NCI-H460 (cell line): ENCODE results near the gene ATP2B2. TPM values are rescaled to one million over a fixed set of nuclear protein-coding genes. Genes with fewer than 3 reads are reported as not detected.

Experiments used
- DNase-seq: peaks from one replicate; pipeline ENCODE4 v3.0.0-alpha.2; 2016; ENCODE audit warnings: low read depth; ENCODE audit errors: extremely low read depth
- total RNA-seq: library from RNA; depleted of rRNA; stranded (reverse); fragments of >200 nt; shearing (Covaris generic); gene quantifications from 2 replicates; pipeline ENCODE4 v1.2.3, GENCODE V29; 2014

The ATP2B2 gene
- total RNA-seq, 1 experiment from 2014 or later = not detected

DNA sequence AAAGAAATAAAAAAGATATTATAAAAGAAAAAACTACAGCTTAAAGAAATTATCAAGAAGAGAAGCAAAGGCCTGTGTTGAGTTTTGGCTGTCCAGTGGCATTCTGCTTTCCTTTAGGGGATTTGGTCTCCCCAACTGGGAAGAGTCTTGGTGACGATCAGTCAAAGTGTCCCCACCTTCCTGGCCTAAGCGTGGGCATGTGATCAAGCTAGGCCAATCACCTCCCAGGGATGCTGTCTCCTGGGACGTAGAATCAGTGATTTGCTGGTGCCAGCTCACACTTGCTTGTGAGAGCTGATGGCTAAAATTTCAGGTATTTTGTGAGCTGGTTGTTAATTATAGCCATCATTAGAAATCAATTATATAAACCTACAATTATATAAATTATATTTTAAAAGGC, 69.5 kb downstream of the ATP2B2 start:
- DNase-seq = no peak

DNA sequence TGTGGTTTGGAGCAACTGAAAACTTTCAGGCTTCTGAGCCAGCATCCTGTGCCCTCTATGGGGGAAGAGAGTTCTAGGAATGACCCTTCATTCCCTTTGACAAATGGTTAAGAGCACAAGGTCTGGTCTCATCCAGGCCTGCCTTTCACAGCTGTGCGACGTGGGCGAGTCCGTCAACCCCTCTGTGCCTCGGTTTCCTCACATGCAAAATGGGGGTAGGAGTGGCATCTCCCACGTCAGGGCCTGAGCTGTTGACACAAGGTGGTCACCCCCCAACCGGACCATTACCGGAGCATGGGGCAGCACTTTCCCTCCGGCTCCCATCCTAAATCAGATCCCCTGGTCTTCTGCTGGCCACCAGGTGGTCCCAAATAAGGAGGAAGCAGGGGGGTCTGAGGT, 70.4 kb downstream of the ATP2B2 start:
- no peak for DNase-seq

DNA sequence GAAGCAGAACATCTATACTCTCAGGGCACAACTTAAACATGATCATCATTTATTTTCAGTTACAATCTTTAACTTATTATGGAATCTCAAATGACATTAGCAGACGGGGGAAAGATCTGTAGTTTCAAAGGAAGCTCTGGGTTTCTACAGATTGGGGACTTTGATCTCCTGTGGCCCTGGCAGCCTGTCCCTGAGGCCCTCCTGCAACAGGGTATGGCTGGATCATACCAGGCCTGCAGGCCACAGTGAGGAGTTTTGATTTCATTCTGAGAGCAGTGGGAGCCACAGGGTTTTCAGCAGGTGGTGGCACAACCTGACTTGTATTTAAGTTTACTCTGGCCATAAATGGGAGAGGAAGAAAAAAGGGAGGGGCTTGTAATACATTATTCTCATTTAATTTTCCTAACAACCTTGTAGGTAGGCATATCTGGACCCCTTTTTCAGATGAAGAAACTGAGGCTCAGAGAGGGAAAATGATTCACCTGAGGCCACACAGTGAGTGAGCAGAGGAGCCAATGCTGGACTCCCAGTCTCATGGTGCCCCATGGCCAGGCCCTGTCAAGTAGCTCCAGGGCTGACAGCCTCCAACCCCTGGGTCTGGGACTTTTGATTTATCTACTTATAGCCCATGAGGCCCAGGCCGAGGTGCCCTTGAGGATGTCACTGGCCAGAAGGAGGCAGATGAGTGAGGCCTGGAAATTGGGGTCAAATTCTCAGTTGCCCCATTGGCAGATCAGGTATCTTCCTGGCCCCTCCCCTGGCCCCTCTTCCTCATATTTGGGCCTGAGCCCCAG, 71.0 kb downstream of the ATP2B2 start:
- DNase-seq = no peak

DNA sequence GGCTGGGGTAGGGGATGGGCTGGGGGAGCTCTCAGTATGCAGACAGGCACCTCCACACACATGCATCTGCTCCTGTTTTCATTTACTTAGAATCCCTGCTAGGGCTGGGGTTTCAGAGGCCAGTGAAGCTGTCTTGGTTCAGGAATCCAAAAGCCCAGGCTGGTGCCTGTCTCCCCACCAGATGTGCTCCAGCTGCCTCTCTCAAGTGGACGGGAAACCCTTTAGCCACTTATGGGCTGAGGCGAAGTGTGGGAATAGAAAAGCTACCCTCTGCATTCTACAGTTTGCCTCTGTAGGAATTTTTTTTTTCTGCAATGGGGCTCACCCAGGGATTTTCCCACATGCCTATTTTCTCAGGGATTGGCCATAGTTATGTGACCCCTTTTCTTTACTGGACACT, 72.5 kb downstream of the ATP2B2 start:
- no peak for DNase-seq

DNA sequence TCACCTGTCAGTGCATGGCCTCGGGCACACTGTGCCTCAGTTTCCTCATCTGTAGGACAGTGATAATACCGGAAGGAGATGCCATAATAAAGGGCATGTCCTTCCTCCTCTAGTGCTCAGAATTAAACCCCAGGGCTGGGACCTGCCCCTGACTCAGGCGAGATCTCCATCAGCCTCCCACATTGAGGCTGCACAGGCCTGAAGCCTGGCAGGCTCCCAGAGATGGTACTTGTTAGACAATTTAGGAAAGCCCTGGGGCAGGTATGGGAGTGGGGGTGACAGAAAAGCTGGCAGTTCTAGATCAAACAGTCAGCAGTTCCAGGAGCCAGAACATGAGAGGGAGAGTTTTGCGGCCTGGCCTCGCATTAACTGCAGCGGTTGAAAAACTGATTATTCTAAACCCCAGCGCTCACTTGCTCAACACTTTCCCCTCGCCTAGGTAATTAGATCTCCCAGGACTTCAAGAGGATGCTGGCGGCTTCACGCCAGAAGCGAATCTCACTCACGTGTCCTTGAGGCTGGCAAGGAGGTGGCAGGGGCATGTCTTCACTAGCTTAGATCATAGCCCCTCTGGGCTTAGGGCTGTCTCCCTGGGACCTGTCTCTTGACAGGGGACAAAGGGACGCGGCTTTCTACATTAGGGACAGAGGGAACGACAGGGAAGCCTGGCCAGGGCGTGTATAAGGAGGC, 73.1 kb downstream of the ATP2B2 start:
- DNase-seq = no peak

DNA sequence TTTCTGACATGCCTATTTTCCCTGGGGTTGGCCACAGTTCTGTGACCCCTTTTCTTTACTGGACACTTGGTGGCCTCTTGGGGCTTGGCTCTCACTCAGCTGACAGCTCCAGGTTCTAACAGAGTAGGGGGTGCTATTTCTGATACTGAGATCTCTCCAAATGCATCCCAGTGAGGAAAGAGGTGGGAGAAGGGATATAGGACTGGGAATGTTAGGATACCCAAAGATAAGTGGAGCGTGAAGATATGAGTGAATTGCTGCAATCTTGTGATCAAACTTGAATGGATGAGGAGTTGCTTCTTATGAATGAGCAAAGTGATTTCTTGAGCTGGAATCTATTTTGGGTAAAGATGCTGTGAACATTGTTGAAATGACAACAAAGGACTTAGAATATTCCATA, 74.6 kb downstream of the ATP2B2 start:
- no peak for DNase-seq

DNA sequence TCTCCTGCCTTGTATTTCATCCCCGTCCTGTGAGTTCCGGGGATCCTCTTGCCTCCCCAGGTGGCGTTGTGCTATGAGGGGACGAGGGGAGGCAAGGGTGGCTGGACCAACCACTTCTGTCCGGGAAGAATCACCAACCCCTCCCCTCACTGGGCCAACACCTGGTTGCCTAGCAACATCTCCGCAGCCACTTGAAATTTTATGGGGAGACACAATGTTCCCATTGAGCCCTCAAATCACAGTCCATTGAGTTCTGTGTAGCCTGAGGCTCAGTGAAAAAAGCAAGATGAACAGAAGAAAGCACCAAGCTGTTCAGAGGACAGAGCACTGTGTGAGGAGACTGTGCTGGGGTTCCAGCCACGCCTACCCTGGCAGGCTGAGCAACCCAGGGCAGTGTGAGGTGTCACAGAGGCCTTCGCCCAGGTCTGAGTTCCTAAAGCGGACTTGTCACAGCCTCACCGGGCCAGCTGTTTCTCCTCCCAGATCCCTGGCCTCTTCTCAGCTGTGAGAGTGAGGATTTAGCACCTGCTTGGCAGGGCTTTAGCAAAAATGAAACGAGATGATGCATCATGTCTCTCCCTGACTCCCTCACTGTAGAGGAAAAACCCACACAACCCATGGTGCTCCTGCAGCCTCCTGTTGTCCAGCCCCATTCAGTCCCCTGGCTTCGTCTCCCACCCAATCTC, 76.8 kb downstream of the ATP2B2 start:
- no peak for DNase-seq

DNA sequence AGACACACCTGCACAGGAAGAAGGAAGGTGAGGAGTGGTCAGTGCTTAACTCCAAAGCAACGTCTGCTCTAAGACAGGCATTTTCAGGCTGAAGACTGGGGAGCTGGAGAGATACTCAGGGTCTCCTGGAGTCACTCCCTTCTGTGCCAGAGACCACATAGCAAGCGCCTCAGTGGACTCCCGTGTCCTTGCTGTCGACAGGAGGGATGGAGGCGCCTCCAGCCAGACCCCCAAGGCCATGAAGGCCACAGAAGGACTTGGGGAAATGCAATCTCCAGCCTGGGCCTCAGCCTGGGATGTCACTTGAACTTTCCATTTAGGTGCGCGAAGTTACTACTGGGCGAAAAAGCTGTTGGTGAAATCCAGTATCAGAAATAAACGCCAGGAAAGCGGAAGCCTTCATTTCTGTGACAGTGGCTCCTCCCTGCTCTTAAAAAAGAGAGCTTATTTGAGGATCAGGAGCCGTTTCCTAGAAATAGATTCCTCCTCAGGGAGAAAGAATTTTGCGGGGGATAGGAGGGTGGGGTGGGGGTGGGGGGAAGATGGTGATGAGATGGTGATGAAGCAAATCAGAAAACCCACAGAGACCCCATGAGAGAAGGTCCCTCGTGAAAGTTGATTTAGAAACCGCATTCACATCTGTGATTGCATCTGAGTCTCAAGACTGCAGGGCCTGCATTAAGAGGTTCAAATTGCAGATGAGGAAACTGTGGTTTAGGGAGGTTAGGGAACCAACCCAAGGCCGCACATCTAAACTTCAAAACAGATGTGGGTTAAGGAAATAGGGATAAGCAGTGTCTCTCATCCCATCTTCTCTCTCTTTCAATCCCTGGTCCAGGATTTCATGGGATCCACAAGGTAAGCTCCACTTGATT, 78.8 kb downstream of the ATP2B2 start:
- no peak for DNase-seq

DNA sequence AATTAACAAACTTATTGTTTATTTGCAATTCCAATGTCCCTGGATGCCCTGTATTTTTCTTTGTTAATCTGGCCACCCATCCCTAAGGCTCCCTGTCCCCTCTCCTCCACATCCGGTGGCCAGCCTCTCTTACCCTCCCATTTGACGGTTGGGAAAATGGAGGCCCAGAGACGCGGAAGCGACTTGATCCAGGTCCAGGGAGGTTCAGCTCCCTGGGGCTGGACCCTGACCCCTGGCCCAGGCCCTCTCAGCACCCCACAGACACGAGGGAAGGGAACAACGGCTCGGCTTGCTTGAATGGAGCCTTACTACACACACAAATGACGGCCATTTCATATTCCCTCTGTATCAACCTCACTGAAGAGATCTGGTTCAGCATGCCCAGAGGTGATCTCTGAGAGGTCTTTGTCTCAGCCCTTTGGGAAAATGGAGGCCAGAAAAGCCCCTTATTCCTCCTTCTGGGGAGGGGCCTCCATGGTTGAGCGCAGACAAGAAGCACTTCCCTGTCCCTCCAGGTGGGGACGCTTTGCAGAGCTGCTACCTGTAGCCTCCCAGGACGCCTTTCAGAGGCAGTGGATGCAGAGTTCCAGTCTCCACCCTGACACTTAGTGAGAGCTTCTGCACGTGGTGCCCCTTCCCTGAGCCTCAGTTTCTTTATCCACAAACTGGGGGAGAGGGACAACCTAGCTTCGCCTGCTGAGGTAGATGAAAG, 82.1 kb downstream of the ATP2B2 start:
- DNase-seq = no peak

DNA sequence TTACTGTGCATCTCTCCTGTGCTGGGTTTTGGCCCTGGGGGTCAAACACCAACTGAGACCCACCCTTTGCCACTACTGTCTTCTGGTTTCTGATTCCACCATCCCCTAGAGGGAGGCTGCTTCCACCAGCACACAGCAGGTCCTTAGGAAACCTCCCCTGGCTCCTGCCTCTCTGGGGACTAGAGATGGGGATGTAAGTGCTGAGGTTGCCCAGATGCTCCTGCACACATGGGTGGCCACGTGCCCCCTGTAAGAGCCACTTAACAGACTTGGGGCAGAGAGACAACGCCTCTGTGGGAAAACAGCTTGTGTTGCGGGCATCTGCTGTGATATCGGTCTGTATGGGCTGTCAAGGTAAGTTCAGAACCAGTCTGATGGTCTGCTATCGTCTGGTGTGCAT, 83.4 kb downstream of the ATP2B2 start:
- DNase-seq = no peak

DNA sequence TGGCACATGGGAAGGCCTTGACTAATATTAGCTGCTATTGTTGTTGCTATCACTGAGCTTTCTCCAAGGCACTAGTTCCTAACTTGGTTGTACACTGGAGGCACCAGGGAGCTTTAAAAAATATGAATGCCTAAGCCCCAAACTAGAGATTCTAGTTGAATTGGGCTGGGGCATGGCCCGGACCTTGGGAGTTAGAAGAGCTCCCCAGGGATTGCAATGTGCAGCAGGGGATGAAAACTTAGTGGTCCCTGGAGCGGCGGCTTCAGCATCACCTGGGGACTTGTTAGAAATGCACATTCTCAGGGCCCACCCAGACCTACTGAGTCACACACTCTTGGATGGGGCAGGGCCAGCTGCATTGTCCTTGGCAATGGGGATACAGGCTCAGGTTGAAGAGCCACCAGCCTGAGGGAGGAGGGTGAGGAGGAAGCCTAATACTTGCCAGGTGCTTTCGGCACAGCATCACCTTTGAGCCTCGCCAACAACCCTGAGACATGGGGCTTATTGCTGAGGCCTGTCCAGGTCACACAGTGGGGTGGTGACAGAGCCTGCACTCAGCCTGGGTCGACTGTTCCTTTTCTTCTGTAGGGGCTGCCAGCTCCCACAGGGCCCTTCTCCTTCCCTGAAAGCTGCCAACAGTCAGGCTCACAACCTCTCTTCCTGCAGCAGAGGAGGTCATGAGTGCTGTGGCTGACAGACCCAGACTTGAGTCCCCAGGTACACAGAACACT, 84.5 kb downstream of the ATP2B2 start:
- no peak for DNase-seq

DNA sequence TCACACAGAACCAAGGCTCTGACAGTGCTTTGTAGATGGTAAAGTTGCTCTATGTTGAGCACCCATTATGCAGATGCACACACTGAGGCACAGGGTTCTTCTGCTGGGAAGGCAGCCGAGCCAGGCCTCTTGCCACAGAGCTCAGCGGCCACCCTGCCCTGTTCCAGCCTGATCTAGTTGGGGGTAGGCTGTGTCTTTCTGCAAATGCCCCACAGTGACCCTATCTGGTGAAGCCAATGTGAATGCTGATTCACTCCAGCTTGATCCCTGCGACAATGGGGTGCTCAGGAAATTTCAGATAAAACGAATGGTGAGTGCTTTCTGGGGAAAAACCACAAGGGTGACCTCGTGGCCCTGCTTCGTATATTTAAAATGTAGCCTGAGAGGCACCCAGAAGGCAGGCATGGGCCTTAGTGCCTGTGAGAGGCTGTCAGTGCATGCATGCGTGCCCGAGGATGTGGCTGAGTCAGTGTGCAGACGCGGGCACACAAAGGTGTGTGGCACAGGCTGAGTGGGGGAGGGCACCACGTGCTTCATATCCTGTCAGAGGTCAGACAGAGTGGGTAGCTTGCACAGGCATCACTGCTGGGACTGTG, 85.7 kb downstream of the ATP2B2 start:
- no peak for DNase-seq

DNA sequence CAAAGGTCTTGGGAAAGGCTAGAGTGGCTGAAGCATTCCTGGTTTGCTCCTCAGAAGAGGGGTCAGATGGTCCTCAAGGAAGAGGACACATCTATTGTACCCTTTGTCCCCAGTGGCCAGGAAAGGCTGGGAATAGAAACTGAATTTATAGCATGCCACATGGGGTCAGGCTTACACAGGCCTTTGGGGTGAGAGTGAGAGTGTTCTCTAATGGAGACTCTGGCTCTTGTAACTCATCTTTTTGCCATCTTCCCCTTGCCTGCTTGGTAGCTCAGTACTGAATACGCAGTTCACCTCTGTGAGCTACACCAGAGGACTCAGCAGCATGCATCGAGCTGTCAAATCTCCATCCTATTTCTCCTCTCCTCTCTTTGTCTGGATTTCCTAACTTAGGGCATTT, 87.5 kb downstream of the ATP2B2 start:
- DNase-seq = no peak

DNA sequence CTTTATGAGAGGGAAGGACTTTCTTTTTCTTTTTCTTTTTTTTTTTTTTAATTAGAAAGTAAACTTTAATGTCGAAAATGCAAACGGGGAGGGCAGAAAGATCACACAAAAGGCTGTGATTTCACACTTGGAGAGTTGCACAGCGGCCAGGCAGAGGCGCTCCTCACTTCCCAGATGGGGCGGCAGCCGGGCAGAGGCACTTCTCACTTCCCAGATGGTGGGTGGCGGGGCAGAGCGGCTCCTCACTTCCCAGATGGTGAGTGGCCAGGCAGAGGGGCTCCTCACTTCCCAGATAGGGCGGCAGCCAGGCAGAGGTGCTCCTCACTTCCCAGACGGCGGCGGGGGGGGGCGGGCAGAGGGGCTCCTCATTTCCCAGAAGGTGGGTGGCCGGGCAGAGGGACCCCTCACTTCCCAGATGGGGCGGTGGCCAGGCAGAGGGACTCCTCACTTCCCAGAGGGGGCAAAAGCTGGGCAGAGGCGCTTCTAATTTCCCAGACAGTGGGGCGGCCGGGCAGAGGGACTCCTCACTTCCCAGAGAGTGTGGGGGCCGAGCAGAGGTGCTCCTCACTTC, 88.6 kb downstream of the ATP2B2 start:
- no peak for DNase-seq

DNA sequence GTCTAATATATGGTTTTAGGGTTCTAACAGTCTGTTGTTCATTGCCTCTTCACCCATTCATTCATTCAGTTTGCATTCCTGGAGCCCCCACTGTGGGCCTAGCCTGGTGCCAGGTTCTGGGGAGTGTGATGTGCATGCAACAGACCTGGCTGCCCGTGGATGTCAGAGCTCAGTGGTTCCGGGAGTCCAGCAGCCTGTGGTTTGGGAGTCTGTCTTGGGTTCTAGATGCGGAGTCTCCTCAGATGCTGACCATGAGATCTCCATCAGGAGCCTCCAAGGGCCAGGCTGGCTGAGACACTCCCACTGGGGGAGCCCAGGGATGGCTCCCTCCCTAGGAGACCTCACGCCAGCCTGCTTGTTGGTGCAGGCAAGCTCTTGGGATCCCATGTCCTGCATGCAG, 92.3 kb downstream of the ATP2B2 start:
- DNase-seq = no peak

DNA sequence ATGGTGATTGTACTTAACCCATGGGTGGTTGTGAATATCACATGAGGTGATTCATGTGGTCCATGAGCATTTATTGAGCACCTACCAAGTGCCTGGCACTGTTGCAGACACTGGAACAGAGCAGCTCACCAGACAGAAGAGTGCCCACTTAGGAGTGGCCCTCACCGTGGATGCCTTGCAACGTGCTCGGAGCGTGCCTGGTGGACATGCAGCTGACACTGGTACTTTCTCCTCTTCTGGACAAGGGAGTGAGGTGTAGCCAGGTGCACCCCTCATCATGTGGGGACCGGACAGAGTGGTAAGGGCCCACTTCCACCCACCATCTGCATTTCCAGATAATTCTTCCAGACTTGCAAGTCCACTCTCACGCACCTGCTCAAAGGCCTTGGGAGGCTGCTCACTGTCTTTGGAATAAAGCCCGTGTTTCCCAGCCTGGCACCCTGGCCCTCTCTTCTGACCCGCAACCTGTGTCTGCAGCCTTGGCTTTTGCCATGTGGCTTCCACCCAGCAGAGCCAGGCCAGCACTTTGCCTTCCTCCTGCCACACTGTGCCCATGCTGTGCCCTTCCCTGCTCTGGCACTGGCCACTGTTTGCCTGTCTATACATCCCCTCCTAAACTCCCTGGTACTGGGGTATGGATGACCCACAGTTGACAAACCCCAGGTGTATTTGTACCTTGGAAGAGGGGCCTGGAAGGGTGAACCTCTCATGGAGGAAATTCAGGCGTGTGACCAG, 93.6 kb downstream of the ATP2B2 start:
- no peak for DNase-seq

DNA sequence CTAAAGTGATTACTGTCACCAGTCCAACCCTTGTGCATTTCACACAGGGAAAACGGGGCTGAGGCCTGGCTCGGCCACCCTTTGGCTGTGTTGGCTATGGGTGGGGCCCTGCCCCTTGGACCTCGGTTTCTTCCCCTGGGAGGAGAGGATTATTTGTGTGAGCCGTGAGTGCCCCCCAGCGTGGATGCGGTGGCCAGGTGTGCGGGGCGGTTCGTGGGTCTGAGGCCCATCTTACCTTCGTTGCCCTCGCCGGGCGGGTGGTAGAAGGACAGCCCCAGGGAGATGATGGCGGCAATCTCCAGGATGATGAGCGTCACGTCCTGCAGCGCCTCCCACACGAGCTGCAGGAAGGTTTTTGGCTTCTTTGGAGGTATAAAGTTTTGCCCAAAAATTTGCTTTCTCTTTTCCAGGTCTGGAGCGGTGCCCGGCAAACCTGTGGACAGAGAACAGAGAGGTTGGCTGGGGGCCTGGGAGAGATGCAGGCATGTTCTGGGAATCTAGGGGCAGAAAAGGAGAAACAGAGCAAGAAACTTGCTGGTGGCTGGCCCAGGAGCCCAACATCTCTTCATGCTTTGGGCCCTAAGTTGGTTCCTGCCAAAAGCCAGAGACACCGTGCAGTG, 94.9 kb downstream of the ATP2B2 start:
- DNase-seq = no peak

DNA sequence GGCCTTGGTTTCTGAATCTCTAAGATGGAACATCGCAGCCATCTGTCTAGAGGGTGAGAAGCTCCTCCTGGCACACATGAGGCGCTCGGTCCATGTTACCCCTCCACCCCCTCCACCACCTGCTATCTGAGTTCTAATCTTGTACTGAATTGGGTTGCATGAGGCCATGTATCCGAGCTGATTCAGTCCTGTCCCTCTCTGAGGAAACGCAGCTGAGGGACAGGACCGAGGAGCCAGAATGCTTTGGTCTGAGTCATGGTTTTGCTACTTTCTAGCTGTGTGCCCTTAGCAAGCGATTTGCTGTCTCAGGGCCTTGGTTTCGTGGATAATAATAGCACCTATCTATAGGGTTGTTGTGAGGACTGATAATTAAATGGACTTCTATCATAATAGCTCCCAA, 96.7 kb downstream of the ATP2B2 start:
- DNase-seq = no peak
